HG02642 (cell line): ENCODE results near the gene SLC37A3.
A peak's percentile ranks its signal among the peaks of the same experiment; 100 is the strongest.

Experiments used
- ATAC-seq: cut with Tn5 transposase; IDR thresholded peaks from one replicate; pipeline ENCODE4 v1.9.1; 2021; ENCODE audit warnings: mild to moderate bottlenecking; ENCODE audit not compliant: unreplicated experiment, poor library complexity

Gene SLC37A3

DNA sequence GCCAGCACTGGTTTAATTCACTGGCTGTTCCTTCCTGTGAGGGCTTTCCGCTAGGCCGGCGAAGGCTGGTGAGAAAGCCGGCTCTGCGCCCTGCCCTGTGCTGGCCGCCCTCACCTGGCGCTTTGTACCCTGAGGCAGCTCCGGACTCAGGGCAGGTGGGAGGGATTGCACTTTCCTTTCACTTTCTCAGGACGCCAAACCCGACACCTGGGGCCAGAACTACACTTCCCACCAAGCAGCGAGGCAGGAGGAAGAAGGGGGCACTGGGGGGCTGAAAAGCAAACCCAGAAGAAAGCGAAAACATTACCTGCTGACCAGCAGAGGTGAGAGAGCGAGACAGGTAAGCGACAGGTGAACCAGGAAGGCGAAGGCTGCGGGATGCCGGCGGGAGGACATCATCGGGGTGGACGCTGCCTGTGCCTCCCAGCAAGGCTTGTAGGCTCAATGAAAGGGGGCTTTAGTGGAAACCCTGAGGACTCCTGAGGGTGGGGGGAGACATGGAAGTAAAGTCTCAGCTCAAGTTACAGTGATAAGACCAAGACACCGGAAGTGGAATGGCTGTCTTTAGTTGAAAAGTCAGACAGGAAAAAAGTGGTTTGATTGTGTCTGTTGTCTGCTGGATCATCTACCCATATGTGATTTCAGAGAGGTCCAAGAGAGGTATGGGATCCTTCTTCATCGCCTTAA lies 5.7 kb upstream of the SLC37A3 start, which contains the start of gene RAB19:
RAB19 (plus strand) TSS at position 181 of the 687 bp plus-strand sequence. CDS start 3,589 bp downstream, outside the sequence.
- ATAC-seq, result peak; percentile 56

DNA sequence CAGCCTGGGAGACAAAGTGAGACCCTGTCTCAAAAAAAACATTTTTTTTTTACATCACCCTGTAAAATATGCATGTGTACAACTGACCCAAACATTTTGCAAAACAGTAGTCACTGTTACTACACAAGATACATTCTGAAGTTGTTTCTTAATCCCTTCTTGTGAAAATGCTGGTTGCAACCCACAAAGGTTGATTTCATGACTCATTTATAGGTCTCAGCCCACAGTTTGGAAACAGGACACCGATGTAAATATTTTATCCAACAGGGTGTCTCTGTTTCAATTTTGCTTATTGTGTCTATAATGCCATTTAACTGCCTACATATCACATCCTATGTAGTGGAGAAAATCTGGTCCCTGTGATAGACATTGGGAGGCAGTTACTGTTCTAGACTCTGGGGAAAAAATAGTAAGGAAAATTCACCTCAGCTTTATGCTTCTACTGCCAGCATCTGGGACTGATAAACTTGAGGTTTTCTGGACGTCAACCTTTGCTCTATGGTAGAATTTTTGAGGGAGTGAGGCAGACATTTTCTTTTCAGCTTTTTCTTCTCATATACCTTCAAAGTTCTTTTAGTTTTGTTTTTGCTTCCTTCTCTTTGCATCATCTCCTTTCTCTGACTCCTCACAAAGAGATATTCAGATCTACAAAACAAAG lies 4.0 kb upstream of the SLC37A3 start:
- no peak for ATAC-seq

DNA sequence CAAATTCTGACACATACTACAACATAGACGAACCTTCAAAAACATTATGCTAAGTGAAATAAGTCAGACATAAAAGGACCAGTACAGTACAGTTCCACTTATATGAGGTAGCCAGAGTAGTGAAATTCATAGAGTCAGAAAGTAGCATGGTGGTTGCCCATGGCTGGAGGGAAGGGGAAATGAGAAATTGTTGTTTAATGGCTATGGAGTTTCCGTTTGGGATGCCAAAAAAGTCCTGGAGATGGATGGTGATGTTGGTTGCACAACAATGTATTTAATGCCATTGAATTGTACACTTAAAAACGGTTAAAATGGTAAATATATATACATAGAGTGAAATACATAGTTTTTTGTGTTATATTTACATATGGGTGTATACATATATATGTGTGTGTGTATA lies 2.1 kb upstream of the SLC37A3 start:
- no peak for ATAC-seq

DNA sequence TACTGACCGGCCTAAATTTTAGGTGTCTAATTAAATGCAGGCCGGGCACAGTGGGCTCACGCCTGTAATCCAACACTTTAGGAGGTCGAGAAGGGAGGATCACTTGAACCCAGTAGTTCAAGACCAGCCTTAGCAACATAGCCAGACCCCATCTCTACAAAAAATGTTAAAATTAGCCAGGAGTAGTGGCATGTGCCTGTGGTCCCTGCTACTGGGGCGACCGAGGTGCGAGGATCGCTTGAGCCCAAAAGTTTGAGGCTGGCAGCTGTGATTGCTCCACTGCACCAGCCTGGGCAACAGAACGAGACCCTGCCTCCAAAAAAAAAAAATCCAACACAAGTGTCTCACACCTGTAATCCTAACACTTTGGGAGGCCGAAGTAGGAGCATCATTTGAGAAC lies 491 bp upstream of the SLC37A3 start:
- no peak for ATAC-seq

DNA sequence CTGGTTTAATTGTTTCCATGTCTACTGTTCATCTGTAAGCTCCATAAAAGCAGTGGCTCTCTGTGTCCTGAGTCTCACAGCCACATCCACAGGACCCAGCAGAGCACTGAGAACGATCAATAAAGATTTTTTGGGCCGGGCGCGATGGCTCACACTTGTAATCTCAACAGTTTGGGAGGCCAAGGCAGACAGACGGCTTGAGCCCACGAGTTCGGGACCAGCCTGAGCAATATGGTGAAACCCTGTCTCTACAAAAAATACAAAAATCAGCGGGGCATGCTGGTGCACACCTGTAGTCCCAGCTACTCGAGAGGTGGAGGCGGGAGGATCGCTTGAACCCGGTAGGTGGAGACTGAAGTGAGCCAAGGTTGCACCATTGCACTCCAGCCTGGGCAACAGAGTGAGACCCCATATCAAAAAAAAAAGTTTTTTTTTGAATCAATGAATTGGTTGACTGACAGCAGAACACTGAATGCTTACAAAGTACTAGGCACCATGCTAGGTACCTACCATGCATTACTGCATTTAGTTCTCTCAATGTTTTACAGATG lies 4.5 kb downstream of the SLC37A3 start:
- no peak for ATAC-seq

GRCh38 chr7:140391634-140392033 lies 6.7 kb downstream of the SLC37A3 start:
- no peak for ATAC-seq

GRCh38 chr7:140390466-140391190 lies 7.7 kb downstream of the SLC37A3 start:
- peak; percentile 70 for ATAC-seq

GRCh38 chr7:140390034-140390433 lies 8.3 kb downstream of the SLC37A3 start:
- ATAC-seq, result no peak

DNA sequence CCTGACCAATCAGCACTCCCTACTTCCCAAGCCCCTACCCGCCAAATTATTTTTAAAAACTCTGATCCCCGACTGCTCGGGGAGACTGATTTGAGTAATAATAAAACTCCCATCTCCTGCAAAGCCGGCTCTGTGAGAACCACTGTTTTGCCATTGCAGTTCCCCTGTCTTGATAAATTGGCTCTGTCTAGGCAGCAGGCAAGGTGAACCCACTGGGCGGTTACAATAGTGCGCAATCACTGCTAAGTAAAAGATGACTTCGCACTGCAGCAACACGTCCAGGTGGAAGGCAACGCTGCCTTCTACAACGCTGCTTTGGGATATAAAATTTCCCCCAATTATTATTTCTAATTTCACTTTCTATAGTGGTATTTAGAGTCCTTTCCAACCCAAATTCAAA lies 8.9 kb downstream of the SLC37A3 start:
- no peak for ATAC-seq

DNA sequence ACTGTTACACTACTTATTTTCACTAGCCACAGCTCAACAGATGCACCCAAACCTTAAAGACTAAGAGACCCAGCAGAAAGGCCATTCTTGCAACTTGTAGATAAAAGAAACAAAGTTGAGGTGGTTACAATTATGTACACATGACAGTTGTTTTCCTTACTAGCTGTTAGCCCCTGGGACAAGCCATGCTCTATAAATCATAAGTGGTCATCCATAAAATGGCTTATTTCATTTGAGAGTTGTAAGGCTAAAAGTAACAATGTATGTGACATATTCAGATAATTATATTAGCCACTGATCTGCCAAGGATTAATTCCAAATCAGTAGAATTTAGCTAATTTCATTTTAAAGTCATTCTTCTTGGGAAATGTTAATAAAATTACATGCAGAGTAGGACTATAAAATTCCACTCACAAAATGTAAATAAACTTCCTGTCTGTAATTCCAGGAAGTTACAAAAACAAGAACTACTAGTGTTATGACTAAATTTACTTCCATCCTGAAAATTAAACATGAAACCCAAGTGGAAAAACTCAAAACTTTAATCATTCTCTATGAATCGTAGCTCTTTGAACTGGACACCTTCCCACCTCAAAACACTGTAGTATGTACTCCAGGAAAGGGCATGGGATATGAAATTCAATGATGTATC lies 13.3 kb downstream of the SLC37A3 start:
- no peak for ATAC-seq

- no peak for ATAC-seq
These were observed 14.2 kb downstream of the SLC37A3 start for GRCh38 chr7:140383954-140384713.

DNA sequence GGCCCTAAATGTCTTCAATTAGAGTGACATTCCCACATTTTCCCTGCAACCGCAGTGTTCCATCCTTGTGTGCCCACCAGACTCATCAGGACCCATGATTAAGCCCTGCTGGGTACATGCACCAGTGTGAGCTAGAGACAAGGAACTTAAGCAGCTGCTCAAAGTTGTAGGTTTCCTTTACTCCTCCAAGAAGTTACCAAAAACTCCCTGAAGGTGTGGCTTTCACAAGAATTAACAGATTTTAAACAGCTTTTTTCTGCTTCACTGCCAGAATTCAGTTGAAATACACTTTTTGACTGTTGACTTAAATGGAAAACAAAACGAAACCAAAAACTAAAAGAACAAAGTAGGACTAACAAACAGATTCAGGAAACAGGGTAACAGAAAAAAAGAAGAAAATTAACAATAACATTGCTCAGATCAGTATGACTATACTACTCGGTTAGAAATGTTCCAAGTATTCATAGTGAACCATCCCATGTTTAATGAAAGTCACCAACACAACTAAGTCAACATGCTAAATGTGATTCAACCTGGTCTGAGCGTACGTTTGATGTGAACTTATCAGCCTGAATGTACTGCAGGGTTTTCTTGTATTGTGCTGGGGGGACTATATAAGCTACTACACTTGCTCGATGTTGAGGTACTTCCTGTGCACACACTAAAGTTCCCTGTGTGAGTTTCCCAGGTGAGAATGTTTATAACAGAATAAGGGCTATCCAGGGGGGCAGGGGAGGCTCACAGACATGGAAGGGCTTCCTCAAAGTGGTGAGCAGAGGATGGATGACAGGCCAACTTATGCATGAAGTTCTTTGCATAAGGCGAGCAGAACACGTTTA lies 22.2 kb downstream of the SLC37A3 start:
- peak; percentile 46 for ATAC-seq

- ATAC-seq, result no peak
These were observed 23.0 kb downstream of the SLC37A3 start for GRCh38 chr7:140375323-140375722.

DNA sequence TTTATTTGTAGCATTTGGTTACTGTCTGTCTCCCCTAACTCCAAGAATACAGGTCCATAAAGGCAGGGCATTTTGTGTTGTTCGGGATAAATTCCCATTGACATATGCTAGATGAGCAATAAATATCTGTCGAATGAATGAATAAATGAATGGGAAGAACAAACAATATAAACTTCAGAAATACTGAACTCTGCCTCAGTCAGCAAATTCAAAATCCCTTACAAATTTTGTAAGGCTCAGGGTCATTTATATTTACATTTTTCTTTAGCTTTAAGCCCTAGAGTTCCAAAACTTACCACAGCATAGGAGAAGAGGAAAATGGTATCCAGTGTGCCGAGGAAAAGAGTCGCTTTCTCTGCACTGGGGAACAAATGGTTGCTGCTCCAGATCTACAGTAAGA lies 29.0 kb downstream of the SLC37A3 start:
- ATAC-seq, result no peak

- no peak for ATAC-seq
These were observed 30.8 kb downstream of the SLC37A3 start for GRCh38 chr7:140367528-140367927.

GRCh38 chr7:140364819-140365218 lies 33.5 kb downstream of the SLC37A3 start:
- no peak for ATAC-seq

- no peak for ATAC-seq
These were observed 37.6 kb downstream of the SLC37A3 start for GRCh38 chr7:140360697-140361229.

DNA sequence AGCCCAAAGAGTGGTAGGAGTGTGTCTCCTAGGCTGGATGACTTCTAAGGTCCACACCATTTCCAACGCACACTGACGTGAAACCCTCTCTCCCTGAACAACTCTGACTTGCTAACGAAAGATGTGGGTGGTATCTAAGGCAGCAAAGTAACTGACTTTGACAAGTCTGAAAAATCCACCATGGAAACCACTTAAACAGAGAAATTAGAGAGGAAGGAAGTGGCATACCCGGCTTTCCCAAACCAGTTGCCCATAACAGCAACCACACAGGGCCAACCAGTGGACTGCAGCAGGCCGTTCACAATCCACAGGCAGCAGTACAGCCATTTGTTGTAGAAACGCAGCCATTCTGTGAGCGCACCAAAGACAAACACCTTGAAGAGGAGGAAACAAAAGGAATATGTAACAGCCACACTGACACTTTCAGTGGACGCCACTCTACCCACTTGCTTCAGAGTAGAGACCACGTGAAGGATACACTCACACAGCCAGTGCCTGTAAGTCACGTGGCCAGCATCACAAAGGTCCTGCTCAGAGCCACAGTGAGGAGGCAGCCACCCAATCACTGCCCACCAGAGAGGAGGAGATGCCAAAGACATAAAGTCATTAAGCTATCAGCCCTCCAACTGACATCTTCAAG lies 39.8 kb downstream of the SLC37A3 start:
- peak; percentile 29 for ATAC-seq
